Spleen (tissue), 7 donors: ENCODE data around the gene LRP3.

ENCODE experiments used
- POLR2AphosphoS5 ChIP-seq, 3 donors: sonication (generic); formaldehyde crosslinking; IDR thresholded peaks; one replicate each; pipeline ENCODE4 v1.5.1; 2017; ENCODE audit warnings: antibody characterized with exemption in 3 of 3
- TF ChIP-seq, protein P1 (sequence below), 11 experiments: fragments of 200-600 bp in 7 of 11; fragments of 450-650 bp in 4 of 11; sonication (generic) in 4 of 11; IDR thresholded peaks in 8 of 11; conservative IDR thresholded peaks in 3 of 11; 1 replicate in 7 of 11; 2 replicates in 4 of 11; pipeline versions ENCODE4 v1.4.0 to v1.8.0; 2016 to 2021; ENCODE audit warnings: antibody characterized with exemption in 11 of 11, inconsistent platforms in 4 of 11, mild to moderate bottlenecking in 1 of 11
- donor health status: DM: no; HTN: no; CAD: no; lungs with moderate emphysema.
- donor health status: DM: no; HTN: no; CAD: no.
- donor health status: DM: no; HTN: no; CAD: no.

DNA sequence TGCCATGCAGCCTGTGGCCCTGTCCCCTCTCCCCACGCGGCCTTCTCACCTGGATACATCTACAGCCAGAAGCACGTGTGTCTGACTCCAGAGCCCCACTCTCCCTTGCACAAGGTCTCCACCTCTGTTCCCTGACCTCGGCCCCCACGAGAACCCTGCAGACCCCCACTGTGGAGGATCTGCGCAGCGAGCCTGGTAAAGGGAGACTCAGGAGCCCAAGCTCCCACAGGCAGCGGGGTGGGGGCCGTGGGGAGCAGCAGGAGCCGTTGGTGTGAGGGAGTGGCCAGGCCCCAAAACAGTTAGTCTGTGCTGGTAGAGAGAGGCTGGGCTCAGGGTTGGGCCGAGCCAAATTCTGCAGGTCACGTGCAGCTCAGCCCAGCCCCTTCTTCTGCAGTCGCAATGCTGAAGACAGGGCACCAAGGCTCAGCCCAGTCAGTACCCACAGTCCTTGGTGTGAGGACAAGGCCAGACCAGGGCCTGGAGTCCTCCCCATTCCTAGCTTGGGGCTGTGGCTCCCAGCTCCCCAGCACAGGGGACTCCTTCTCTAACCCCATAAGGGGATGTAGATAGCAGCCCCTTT lies 60.2 kb downstream of the LRP3 start:
- TF ChIP-seq, protein P1, sequence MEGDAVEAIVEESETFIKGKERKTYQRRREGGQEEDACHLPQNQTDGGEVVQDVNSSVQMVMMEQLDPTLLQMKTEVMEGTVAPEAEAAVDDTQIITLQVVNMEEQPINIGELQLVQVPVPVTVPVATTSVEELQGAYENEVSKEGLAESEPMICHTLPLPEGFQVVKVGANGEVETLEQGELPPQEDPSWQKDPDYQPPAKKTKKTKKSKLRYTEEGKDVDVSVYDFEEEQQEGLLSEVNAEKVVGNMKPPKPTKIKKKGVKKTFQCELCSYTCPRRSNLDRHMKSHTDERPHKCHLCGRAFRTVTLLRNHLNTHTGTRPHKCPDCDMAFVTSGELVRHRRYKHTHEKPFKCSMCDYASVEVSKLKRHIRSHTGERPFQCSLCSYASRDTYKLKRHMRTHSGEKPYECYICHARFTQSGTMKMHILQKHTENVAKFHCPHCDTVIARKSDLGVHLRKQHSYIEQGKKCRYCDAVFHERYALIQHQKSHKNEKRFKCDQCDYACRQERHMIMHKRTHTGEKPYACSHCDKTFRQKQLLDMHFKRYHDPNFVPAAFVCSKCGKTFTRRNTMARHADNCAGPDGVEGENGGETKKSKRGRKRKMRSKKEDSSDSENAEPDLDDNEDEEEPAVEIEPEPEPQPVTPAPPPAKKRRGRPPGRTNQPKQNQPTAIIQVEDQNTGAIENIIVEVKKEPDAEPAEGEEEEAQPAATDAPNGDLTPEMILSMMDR (IDR thresholded peaks at IDR 0.05 in 8 of 11, conservative IDR thresholded peaks at IDR 0.05 in 3 of 11): no peak
- TF ChIP-seq POLR2AphosphoS5 (IDR thresholded peaks at IDR 0.05): no peak
